Neural cell (in vitro differentiated cells): ENCODE data around the gene FLVCR1.
"Not testable (repeated sequence)": the region's sequence is repeated elsewhere in the genome, so short reads cannot be mapped to it uniquely, and the experiment has no call there.

Experiments
- EP300 ChIP-seq: fragments of 450-650 bp; conservative IDR thresholded peaks from 2 replicates; pipeline ENCODE4 v1.6.1; 2014; ENCODE audit warnings: antibody characterized with exemption, mild to moderate bottlenecking, moderate library complexity; ENCODE audit not compliant: poor library complexity, severe bottlenecking
- EZH2 ChIP-seq: fragments of 200-600, 300-800 bp; shearing (Covaris generic), sonication (generic); IDR thresholded peaks from 2 replicates; pipeline ENCODE4 v1.6.1; 2014; ENCODE audit warnings: antibody characterized with exemption, low read length, borderline replicate concordance, mild to moderate bottlenecking; ENCODE audit not compliant: insufficient read depth, poor library complexity, severe bottlenecking
- MXI1 ChIP-seq: fragments of 450-650 bp; conservative IDR thresholded peaks from 2 replicates; pipeline ENCODE4 v1.6.1; 2014; ENCODE audit warnings: antibody characterized with exemption, mild to moderate bottlenecking; ENCODE audit not compliant: poor library complexity, severe bottlenecking
- POLR2AphosphoS5 ChIP-seq: IDR thresholded peaks from 2 replicates; pipeline ENCODE4 v1.6.1; 2012
- SMC3 ChIP-seq: fragments of 450-650 bp; conservative IDR thresholded peaks from 2 replicates; pipeline ENCODE4 v1.6.1; 2014; ENCODE audit warnings: antibody characterized with exemption, mild to moderate bottlenecking, moderate library complexity; ENCODE audit not compliant: poor library complexity
- TAF1 ChIP-seq: IDR thresholded peaks from 2 replicates; pipeline ENCODE4 v1.6.1; 2012; ENCODE audit warnings: low read depth
- TF ChIP-seq, protein P1 (sequence below): fragments of 450-650 bp; IDR thresholded peaks from 2 replicates; pipeline ENCODE4 v1.5.1; 2014; ENCODE audit warnings: antibody characterized with exemption, mild to moderate bottlenecking, moderate library complexity; ENCODE audit not compliant: poor library complexity, severe bottlenecking
- TF ChIP-seq, protein P2 (sequence below): IDR thresholded peaks from 2 replicates; pipeline ENCODE4 v1.6.1; 2012; ENCODE audit warnings: borderline replicate concordance

DNA sequence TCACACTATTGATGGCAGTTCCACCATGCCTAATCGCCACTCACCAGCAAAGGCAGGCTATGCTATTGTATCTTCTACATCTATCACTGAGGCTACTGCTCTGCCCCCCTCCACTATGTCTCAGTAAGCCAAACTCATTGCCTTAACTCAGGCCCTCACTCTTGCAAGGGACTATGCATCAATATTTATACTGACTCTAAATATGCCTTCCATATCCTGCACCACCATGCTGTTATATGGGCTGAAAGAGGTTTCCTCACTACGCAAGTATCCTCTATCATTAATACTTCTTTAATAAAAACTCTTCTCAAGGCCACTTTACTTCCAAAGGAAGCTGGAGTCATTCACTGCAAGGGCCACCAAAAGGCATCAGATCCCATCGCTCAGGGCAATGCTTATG is 13.6 kb upstream of the FLVCR1 start:
- TF ChIP-seq, protein P1, sequence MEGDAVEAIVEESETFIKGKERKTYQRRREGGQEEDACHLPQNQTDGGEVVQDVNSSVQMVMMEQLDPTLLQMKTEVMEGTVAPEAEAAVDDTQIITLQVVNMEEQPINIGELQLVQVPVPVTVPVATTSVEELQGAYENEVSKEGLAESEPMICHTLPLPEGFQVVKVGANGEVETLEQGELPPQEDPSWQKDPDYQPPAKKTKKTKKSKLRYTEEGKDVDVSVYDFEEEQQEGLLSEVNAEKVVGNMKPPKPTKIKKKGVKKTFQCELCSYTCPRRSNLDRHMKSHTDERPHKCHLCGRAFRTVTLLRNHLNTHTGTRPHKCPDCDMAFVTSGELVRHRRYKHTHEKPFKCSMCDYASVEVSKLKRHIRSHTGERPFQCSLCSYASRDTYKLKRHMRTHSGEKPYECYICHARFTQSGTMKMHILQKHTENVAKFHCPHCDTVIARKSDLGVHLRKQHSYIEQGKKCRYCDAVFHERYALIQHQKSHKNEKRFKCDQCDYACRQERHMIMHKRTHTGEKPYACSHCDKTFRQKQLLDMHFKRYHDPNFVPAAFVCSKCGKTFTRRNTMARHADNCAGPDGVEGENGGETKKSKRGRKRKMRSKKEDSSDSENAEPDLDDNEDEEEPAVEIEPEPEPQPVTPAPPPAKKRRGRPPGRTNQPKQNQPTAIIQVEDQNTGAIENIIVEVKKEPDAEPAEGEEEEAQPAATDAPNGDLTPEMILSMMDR: not testable (repeated sequence)
- not testable (repeated sequence) for TF ChIP-seq MXI1, POLR2AphosphoS5, EP300, EZH2, TAF1, SMC3
- TF ChIP-seq, protein P2, sequence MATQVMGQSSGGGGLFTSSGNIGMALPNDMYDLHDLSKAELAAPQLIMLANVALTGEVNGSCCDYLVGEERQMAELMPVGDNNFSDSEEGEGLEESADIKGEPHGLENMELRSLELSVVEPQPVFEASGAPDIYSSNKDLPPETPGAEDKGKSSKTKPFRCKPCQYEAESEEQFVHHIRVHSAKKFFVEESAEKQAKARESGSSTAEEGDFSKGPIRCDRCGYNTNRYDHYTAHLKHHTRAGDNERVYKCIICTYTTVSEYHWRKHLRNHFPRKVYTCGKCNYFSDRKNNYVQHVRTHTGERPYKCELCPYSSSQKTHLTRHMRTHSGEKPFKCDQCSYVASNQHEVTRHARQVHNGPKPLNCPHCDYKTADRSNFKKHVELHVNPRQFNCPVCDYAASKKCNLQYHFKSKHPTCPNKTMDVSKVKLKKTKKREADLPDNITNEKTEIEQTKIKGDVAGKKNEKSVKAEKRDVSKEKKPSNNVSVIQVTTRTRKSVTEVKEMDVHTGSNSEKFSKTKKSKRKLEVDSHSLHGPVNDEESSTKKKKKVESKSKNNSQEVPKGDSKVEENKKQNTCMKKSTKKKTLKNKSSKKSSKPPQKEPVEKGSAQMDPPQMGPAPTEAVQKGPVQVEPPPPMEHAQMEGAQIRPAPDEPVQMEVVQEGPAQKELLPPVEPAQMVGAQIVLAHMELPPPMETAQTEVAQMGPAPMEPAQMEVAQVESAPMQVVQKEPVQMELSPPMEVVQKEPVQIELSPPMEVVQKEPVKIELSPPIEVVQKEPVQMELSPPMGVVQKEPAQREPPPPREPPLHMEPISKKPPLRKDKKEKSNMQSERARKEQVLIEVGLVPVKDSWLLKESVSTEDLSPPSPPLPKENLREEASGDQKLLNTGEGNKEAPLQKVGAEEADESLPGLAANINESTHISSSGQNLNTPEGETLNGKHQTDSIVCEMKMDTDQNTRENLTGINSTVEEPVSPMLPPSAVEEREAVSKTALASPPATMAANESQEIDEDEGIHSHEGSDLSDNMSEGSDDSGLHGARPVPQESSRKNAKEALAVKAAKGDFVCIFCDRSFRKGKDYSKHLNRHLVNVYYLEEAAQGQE: not testable (repeated sequence)
